Measurements from ENCODE around the gene GCLM.

- TF ChIP-seq POLR2A (IDR thresholded peaks at IDR 0.05; ENCODE audit: low read depth, low read length) (no peak), SMC3 (IDR thresholded peaks at IDR 0.05; ENCODE audit: low read depth, low read length) (no peak), RAD21 (IDR thresholded peaks at IDR 0.05; ENCODE audit: low read length) (no peak), BHLHE40 (IDR thresholded peaks at IDR 0.05; ENCODE audit: low read depth, low read length) (no peak), RFX5 (IDR thresholded peaks at IDR 0.05; ENCODE audit: low read depth, low read length) (no peak), NFE2L2 (IDR thresholded peaks at IDR 0.05; ENCODE audit: low read depth, low read length) (no peak), CTCF (conservative IDR thresholded peaks at IDR 0.05; ENCODE audit: low read depth, low read length) (no peak), ELK1 (IDR thresholded peaks at IDR 0.05; ENCODE audit: borderline replicate concordance, low read depth, low read length) (no peak), USF2 (IDR thresholded peaks at IDR 0.05; ENCODE audit: low read depth, low read length) (no peak), MAFK (IDR thresholded peaks at IDR 0.05; ENCODE audit: low read depth, low read length) (no peak)
These were observed 33.0 kb downstream of the GCLM start for GRCh38 chr1:93876244-93876643.
